KMS-11 (cell line): ENCODE measurements around the gene PLA2G4C.

Experiments
- H2AFZ ChIP-seq: fragments of 200-600 bp; sonication (generic); 2 replicates; pipeline ENCODE4 v1.6.1; 2016; ENCODE audit warnings: antibody characterized with exemption, mixed run types, low read depth
- H3K27ac ChIP-seq: fragments of 200-600 bp; sonication (generic); 2 replicates; pipeline ENCODE4 v1.6.1; 2016; ENCODE audit warnings: mild to moderate bottlenecking, mixed run types
- H3K27me3 ChIP-seq: fragments of 200-600 bp; sonication (generic); 2 replicates; pipeline ENCODE4 v1.6.1; 2017; ENCODE audit warnings: mild to moderate bottlenecking, low read depth, mixed run types, moderate library complexity; ENCODE audit not compliant: insufficient read depth
- H3K36me3 ChIP-seq: fragments of 200-600 bp; sonication (generic); 2 replicates; pipeline ENCODE4 v1.6.1; 2017; ENCODE audit warnings: mild to moderate bottlenecking, mixed run types; ENCODE audit not compliant: insufficient read depth
- H3K4me1 ChIP-seq: fragments of 200-600 bp; sonication (generic); 2 replicates; pipeline ENCODE4 v1.6.1; 2016; ENCODE audit warnings: mild to moderate bottlenecking, low read depth, mixed run types; ENCODE audit not compliant: poor library complexity, severe bottlenecking
- H3K4me2 ChIP-seq: fragments of 200-600 bp; sonication (generic); 2 replicates; pipeline ENCODE4 v1.7.0; 2016; ENCODE audit warnings: mild to moderate bottlenecking, mixed run types
- H3K4me3 ChIP-seq: fragments of 200-600 bp; sonication (generic); IDR thresholded peaks from 2 replicates; pipeline ENCODE4 v1.6.1; 2017; ENCODE audit warnings: low read depth, low read length, mixed read lengths; ENCODE audit not compliant: insufficient read depth
- H3K79me2 ChIP-seq: fragments of 200-600 bp; sonication (generic); 2 replicates; pipeline ENCODE4 v1.6.1; 2016; ENCODE audit warnings: low read depth, mixed run types; ENCODE audit not compliant: insufficient read depth
- H3K9ac ChIP-seq: fragments of 200-600 bp; sonication (generic); 2 replicates; pipeline ENCODE4 v1.6.1; 2016; ENCODE audit warnings: mild to moderate bottlenecking, mixed run types
- H4K20me1 ChIP-seq: fragments of 200-600 bp; sonication (generic); 2 replicates; pipeline ENCODE4 v1.6.1; 2016; ENCODE audit warnings: mild to moderate bottlenecking, mixed run types; ENCODE audit not compliant: insufficient read depth
- CTCF ChIP-seq: fragments of 200-600 bp; sonication (generic); conservative IDR thresholded peaks from 2 replicates; pipeline ENCODE4 v1.6.1; 2017; ENCODE audit warnings: low read depth, mild to moderate bottlenecking, antibody characterized with exemption, low read length, moderate library complexity, mixed read lengths

The PLA2G4C gene

GRCh38 chr19:48069435-48069834 lies 41.2 kb downstream of the PLA2G4C start:
- peaks cover 17% of the 10 kb centered on the region; the same call in 1 of the 2 replicates for H3K27me3 ChIP-seq
- H3K36me3 ChIP-seq, result no peaks in the 10 kb centered on the region
- H3K9ac ChIP-seq, result no peak overlapping the region
- no peaks in the 10 kb centered on the region for H3K79me2 ChIP-seq
- no peak overlapping the region for H3K4me3 ChIP-seq
- no peak overlapping the region for H3K4me2 ChIP-seq
- TF ChIP-seq CTCF, result no peak
- no peaks in the 10 kb centered on the region for H4K20me1 ChIP-seq
- no peak overlapping the region for H2AFZ ChIP-seq
- H3K27ac ChIP-seq, result no peak overlapping the region
- H3K4me1 ChIP-seq, result no peaks in the 10 kb centered on the region

- no peak overlapping the region for H3K27ac ChIP-seq
- H3K27me3 ChIP-seq, result peaks cover 14% of the 10 kb centered on the region
- TF ChIP-seq CTCF, result no peak
- H2AFZ ChIP-seq, result no peak overlapping the region
- H3K4me2 ChIP-seq, result no peak overlapping the region
- H4K20me1 ChIP-seq, result no peaks in the 10 kb centered on the region
- H3K4me3 ChIP-seq, result no peak overlapping the region
- H3K79me2 ChIP-seq, result no peaks in the 10 kb centered on the region
- H3K9ac ChIP-seq, result no peak overlapping the region
- no peaks in the 10 kb centered on the region for H3K4me1 ChIP-seq
- no peaks in the 10 kb centered on the region for H3K36me3 ChIP-seq
These were observed 46.1 kb downstream of the PLA2G4C start for GRCh38 chr19:48064509-48064908.

- no peaks in the 10 kb centered on the region for H4K20me1 ChIP-seq
- no peaks in the 10 kb centered on the region for H3K36me3 ChIP-seq
- H3K27me3 ChIP-seq, result peaks cover 33% of the 10 kb centered on the region
- no peak overlapping the region for H3K4me3 ChIP-seq
- H3K4me2 ChIP-seq, result no peak overlapping the region
- no peaks in the 10 kb centered on the region for H3K4me1 ChIP-seq
- no peak overlapping the region for H3K27ac ChIP-seq
- H2AFZ ChIP-seq, result no peak overlapping the region
- H3K9ac ChIP-seq, result no peak overlapping the region
- H3K79me2 ChIP-seq, result no peaks in the 10 kb centered on the region
- no peak for TF ChIP-seq CTCF
These were observed 48.9 kb downstream of the PLA2G4C start for GRCh38 chr19:48061401-48062344.

- H4K20me1 ChIP-seq, result no peaks in the 10 kb centered on the region
- no peak overlapping the region for H3K4me3 ChIP-seq
- no peak overlapping the region for H2AFZ ChIP-seq
- H3K4me2 ChIP-seq, result no peak overlapping the region
- no peak overlapping the region for H3K27ac ChIP-seq
- H3K27me3 ChIP-seq, result peaks cover 46% of the 10 kb centered on the region
- no peak overlapping the region for H3K9ac ChIP-seq
- H3K79me2 ChIP-seq, result no peaks in the 10 kb centered on the region
- TF ChIP-seq CTCF, result no peak
- no peaks in the 10 kb centered on the region for H3K36me3 ChIP-seq
- H3K4me1 ChIP-seq, result no peaks in the 10 kb centered on the region
These were observed 50.2 kb downstream of the PLA2G4C start for GRCh38 chr19:48060381-48060780.
